GM12878 (cell line): ENCODE results near the gene KCNK5.

Source experiments
- POLR2A ChIP-seq: IDR thresholded peaks from 2 replicates; pipeline ENCODE4 v1.6.1; 2011; ENCODE audit warnings: low read depth, mild to moderate bottlenecking, low read length
- SIX5 ChIP-seq: IDR thresholded peaks from 2 replicates; pipeline ENCODE4 v1.6.1; 2011; ENCODE audit warnings: mild to moderate bottlenecking, low read depth, low read length, moderate library complexity; ENCODE audit not compliant: severe bottlenecking
- TF ChIP-seq, protein P1 (sequence below), 3 experiments: IDR thresholded peaks in 2 of 3; conservative IDR thresholded peaks in 1 of 3; 2 replicates each; pipeline ENCODE4 v1.5.1; 2011; ENCODE audit warnings: low read depth in 3 of 3, low read length in 3 of 3, mild to moderate bottlenecking in 3 of 3, control low read depth in 2 of 3, moderate library complexity in 2 of 3, inconsistent platforms in 1 of 3, mixed read lengths in 1 of 3; ENCODE audit not compliant: control insufficient read depth in 2 of 3, insufficient read depth in 1 of 3; ENCODE audit errors: extremely low read depth in 1 of 3
- TF ChIP-seq, protein P2 (sequence below): IDR thresholded peaks from 2 replicates; pipeline ENCODE4 v1.6.1; 2012; ENCODE audit warnings: mild to moderate bottlenecking, low read depth, low read length
- TF ChIP-seq, protein P3 (sequence below): IDR thresholded peaks from 2 replicates; pipeline ENCODE4 v1.6.1; 2012; ENCODE audit warnings: low read depth, low read length, improper control_type of control experiment

DNA sequence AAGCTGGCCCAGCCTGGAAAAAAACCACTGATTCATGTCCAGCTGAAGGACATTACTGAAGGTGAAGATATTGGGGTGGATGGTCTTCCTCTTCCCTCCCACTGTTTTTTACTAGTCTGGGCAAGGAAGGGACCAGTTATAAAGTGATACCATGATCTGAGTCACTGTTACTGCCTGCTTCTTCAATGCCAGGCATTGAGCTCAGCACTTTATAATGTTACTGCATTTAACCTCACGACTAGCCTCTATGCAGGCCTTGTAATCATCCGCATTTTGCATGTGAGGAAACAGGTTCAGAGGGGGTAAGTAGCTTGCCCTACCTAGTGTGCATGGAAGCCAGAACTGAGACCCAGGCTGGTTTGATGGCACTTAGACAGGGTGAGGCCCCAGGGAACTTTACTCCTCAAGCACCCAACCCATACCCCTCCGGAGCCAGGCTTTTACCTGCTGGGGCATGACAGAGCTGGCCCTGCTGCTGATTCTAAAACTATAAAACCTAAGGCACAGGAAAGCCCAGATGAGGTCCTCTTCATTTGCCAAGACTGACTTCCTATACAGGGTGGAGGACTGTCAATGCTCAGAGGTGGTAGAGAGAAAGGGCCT lies 11.0 kb upstream of the KCNK5 start:
- TF ChIP-seq SIX5 = no peak
- TF ChIP-seq, protein P1, sequence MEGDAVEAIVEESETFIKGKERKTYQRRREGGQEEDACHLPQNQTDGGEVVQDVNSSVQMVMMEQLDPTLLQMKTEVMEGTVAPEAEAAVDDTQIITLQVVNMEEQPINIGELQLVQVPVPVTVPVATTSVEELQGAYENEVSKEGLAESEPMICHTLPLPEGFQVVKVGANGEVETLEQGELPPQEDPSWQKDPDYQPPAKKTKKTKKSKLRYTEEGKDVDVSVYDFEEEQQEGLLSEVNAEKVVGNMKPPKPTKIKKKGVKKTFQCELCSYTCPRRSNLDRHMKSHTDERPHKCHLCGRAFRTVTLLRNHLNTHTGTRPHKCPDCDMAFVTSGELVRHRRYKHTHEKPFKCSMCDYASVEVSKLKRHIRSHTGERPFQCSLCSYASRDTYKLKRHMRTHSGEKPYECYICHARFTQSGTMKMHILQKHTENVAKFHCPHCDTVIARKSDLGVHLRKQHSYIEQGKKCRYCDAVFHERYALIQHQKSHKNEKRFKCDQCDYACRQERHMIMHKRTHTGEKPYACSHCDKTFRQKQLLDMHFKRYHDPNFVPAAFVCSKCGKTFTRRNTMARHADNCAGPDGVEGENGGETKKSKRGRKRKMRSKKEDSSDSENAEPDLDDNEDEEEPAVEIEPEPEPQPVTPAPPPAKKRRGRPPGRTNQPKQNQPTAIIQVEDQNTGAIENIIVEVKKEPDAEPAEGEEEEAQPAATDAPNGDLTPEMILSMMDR (IDR thresholded peaks at IDR 0.05 in 2 of 3, conservative IDR thresholded peaks at IDR 0.05 in 1 of 3; ENCODE audit: control insufficient read depth in 2 of 3, extremely low read depth in 1 of 3, insufficient read depth in 1 of 3, low read depth in 3 of 3, low read length in 3 of 3) = no peak
- TF ChIP-seq, protein P2, sequence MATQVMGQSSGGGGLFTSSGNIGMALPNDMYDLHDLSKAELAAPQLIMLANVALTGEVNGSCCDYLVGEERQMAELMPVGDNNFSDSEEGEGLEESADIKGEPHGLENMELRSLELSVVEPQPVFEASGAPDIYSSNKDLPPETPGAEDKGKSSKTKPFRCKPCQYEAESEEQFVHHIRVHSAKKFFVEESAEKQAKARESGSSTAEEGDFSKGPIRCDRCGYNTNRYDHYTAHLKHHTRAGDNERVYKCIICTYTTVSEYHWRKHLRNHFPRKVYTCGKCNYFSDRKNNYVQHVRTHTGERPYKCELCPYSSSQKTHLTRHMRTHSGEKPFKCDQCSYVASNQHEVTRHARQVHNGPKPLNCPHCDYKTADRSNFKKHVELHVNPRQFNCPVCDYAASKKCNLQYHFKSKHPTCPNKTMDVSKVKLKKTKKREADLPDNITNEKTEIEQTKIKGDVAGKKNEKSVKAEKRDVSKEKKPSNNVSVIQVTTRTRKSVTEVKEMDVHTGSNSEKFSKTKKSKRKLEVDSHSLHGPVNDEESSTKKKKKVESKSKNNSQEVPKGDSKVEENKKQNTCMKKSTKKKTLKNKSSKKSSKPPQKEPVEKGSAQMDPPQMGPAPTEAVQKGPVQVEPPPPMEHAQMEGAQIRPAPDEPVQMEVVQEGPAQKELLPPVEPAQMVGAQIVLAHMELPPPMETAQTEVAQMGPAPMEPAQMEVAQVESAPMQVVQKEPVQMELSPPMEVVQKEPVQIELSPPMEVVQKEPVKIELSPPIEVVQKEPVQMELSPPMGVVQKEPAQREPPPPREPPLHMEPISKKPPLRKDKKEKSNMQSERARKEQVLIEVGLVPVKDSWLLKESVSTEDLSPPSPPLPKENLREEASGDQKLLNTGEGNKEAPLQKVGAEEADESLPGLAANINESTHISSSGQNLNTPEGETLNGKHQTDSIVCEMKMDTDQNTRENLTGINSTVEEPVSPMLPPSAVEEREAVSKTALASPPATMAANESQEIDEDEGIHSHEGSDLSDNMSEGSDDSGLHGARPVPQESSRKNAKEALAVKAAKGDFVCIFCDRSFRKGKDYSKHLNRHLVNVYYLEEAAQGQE = no peak
- TF ChIP-seq, protein P3, sequence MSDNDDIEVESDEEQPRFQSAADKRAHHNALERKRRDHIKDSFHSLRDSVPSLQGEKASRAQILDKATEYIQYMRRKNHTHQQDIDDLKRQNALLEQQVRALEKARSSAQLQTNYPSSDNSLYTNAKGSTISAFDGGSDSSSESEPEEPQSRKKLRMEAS = no peak
- no peak for TF ChIP-seq POLR2A
